Measurements from ENCODE around the gene WDR81.
A peak's percentile ranks its signal among the peaks of the same experiment; 100 is the strongest.
"Not testable (repeated sequence)": the region's sequence is repeated elsewhere in the genome, so short reads cannot be mapped to it uniquely, and the experiment has no call there.

WDR81 gene

DNA sequence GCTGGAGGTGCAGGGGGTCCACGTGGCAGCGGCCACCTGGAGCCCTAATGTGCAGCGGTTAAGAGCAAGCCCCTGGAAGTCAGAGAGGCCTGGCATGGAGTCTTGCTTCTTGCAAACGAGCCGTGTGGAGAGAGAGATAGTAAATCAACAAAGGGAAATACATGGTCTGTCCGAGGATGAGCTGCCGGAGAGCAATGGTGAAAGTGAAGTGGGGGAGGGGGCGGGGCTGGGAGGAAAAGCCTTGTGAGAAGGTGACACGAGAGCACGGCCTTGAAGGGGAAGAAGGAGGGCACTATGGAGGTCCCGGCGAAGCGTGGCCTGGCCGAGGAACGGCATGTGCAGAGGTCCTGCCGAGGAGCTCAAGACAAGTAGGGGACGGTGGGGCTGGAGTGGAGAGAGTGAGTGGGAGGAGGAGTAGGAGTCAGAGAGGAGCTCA lies 31.3 kb downstream of the WDR81 start:
- no peak for DNase-seq

DNA sequence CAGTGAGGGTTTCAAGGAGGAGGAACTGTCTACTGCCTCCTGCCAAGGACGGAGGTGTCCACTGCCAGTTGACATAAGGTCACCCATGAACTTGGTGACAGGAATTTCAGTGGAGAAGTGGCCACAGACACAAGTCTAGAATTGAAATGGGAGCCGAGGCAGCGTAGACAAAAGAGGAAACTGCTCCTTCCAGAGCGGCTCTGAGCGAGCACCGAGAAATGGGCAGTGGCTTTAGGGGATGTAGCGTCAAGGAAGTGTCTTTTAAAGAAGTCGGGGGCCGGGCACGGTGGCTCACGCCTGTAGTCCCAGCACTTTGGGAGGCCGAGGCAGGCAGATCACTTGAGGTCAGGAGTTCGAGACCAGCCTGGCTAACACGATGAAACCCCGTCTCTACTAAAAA lies 34.3 kb downstream of the WDR81 start:
- DNase-seq: no peak

DNA sequence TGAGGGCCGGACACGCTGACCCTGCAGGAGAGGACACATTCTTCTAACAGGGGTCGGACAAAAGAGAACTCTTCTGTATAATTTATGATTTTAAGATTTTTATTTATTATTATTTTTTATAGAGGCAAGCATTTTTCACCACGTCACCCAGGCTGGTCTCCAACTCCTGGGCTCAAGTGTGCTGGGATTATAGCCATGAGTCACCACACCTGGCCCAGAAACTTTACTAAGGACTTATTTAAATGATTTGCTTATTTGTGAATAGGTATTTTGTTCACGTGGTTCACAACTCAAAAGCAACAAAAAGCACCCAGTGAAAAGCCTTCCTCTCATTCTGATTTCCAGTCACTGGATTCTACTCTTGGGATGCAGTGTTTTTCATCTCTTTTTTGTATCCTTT lies 35.0 kb downstream of the WDR81 start:
- DNase-seq: no peak

DNA sequence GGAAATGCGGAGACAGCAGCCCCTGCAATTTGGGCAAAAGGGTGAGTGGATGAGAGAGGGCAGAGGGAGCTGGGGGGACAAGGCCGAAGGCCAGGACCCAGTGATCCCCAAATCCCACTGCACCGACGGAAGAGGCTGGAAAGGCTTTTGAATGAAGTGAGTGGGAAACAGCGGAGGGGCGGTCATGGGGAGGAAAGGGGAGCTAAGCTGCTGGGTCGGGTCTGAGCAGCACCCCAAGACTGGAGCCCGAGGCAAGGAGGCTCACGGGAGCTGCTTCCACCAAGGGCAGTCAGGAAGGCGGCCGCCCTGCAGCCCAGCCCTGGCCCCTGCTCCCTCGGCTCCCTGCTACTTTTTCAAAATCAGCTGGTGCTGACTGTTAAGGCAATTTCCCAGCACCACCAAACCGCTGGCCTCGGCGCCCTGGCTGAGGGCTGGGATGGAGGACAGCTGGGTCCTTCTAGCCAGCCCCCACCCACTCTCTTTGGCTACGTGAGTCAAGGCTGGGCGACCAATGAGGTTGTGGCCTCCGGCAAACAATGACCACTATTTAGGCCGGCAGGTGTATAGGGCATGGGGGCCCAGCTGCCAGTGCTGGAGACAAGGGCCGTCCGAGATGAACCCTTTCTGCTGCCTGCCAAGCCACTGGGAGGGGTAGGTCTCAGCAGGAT lies 37.9 kb downstream of the WDR81 start:
- DNase-seq: peak; percentile 41

DNA sequence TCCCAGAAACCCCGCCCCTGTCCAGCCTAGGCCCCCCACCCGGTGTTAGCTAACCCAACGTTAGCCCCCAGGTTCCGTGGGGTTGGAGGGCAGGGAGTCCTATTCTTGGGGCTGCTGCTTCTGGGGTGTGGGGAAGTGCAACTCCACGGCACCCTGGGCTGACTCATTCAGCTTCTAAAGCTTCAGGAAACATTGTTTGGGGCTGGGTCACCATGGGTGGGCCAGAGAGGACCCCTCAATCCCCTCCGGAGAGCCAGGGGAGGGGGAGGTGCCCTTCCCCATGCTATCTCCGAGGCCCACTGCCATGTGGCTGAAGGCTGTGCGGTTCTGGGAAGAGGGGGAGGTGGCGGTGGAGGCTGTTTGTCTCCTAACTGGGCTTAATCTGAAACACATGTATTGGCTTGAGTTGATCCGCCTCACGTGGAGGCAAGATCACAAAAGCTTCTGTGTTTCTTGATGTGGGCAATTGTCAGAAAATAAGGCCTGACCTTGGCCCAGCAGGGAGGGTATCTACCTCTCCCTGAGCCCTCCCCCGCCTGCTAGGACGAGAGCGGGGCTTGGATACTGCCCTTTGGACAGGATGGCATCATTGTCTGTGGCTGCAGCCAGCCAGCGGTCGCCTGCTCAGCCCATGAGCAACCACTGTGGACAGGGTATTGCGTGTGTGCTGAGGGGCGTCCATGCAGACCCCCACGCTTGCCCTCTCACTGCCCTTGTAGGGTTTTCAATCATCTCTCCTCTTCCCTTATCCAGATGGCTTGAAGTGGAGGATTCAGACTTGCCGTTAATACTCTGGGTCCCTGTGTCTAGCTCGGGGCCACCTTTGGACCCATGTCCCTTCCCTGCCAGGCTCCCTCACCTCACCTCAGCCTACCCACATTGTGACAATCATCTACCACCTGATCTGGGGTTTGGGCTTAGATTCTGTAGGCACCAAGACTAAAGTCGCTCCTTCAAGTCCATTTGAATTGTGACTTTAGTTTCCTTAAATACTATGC lies 38.7 kb downstream of the WDR81 start:
- DNase-seq: peak; percentile 85

DNA sequence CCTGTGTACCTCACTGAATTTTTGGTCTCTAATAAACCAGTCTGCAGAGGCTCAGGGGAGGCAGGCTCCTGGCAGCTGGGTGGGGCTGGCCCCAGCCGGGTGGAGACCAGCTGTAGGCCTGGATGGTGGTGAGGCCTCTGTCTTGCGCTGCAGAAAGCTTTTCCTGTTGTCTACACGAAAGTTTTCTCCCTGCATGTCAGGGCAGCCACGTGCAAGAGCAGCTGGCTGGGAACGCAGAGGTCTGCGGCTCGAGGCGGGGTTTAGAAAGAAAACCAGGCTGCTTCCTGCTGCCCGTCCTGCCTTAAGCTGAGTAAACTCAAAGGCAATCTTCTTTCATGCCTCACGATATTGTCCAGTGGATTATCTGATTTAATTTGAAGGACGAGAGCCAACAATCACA lies 39.8 kb downstream of the WDR81 start:
- DNase-seq: peak; percentile 89

DNA sequence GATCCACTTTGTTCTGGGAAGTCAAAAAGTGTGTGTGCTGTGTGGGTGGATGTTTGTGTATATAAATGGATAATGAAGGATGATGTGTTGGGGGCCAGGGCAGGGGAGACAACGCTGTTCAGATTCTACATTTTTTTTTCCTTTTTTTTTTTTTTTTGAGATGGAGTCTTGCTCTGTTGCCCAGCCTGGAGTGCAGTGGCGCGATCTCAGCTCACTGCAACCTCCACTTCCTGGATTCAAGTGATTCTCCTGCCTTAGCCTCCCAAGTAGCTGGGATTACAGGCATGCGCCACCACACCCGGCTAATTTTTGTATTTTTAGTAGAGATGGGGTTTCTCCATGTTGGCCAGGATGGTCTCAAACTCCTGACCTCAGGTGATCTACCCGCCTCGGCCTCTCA lies 40.2 kb downstream of the WDR81 start:
- DNase-seq: not testable (repeated sequence)

DNA sequence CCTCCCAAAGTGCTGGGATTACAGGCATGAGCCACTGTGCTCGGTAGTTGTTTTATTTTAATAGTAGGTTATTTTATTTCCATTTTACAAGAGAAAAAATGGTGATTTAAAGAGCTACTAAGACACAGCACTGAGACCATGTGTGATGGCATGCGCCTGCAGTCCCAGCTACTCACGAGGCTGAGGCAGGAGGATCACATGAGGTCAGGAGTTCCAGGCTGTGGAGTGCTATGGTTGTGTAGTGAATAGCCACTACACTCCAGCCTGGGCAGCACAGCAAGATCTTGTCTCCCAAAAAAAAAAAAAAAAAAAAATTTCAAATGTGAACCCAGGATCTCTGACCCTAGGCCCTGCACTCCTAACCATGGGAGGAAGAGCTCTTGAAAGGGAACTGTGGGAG lies 41.1 kb downstream of the WDR81 start:
- DNase-seq: no peak

DNA sequence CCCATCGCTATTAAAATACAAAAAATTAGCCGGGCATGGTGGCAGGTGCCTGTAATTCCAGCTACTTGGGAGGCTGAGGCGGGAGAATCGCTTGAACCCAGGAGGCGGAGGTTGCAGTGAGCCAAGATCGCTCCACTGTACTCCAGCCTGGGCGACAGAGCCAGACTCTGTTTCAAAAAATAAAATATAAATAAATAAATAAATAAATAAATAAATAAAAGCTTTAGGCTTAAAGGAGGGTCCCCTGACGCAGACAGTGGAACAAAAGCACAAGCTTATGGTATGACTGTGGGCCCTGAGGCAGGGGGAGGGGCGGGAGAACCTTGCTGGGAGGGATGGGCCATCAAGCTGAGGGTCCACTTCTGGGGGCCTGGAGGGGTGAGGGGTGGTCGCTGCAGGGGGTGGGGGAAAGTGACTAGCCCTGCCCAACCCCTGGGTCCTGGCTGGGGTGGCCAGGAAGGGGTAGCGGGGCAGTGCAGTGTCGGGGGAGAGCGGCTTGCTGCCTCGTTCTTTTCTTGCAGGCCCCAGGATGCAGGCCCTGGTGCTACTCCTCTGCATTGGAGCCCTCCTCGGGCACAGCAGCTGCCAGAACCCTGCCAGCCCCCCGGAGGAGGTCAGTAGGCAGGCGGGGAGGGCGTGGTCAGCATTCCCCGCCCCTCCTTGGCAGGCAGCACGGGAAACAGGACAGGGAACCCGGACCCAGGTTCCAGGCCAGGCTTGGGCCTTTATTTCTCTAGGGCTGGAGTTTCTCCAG lies 42.1 kb downstream of the WDR81 start:
- DNase-seq: no peak

DNA sequence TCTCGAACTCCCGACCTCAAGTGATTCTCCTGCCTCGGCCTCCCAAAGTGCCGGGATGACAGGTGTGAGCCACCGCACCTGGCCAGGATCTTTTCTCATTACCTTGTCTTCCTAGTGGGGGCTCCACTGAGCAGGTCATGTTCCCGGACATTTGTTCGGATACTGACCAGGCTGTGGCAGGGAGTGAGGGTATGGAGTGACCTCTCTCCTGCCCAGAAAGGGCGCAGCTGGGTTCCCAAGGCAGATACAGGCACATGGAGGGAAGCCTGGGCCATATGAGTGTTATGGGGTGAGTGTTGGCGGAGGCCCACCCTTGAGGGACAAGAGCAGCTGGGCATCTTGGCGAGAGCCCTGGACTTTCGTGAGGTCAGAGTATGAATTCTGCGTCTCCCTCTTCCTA lies 42.9 kb downstream of the WDR81 start:
- no peak for DNase-seq

DNA sequence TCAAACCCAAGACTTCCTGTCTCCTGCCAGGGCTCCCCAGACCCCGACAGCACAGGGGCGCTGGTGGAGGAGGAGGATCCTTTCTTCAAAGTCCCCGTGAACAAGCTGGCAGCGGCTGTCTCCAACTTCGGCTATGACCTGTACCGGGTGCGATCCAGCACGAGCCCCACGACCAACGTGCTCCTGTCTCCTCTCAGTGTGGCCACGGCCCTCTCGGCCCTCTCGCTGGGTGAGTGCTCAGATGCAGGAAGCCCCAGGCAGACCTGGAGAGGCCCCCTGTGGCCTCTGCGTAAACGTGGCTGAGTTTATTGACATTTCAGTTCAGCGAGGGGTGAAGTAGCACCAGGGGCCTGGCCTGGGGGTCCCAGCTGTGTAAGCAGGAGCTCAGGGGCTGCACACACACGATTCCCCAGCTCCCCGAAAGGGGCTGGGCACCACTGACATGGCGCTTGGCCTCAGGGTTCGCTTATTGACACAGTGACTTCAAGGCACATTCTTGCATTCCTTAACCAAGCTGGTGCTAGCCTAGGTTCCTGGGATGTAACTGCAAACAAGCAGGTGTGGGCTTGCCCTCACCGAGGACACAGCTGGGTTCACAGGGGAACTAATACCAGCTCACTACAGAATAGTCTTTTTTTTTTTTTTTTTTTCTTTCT lies 45.4 kb downstream of the WDR81 start:
- DNase-seq: no peak

DNA sequence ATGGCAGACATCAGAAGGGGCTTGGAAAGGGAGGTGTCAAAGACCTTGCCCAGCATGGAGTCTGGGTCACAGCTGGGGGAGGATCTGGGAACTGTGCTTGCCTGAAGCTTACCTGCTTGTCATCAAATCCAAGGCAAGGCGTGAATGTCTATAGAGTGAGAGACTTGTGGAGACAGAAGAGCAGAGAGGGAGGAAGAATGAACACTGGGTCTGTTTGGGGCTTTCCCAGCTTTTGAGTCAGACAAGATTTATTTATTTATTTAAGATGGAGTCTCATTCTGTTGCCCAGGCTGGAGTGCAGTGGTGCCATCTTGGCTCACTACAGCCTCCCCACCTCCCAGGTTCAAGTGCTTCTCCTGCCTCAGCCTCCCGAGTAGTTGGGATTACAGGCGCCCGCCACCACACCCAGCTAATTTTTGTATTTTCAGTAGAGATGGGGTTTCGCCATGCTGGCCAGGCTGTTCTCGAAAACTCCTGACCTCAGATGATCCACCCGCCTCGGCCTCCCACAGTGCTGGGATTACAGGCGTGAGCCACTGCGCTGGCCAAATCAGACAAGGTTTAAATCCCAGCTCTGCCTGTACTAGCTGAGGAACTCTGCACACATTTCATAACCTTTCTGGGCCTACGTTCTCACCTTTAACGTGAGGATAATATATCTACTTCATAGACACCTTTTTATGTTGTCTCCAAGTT lies 48.6 kb downstream of the WDR81 start:
- not testable (repeated sequence) for DNase-seq

DNA sequence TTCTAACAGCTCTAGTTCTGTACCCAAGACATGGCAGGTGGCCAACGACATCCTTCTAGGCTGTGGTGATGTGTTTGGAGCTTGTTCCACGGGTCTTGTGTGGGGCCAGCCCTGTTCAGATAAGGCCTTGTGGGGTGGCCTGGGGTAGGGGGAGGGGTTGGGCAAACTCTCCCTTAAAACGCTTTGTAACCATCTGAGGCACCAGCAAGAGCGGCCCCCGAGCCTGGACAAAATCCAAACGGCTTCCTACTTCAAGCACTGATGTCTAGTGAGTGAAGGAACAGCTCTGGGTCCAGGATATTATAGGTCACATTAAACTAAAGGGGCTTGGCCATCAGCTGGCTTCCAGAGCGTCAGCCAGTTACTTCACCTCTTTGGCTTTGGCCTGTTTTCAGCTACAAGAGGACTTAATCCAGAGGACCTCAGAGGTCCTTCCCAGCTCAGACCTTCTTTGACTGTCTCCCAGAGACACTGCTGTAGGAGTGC lies 49.2 kb downstream of the WDR81 start:
- DNase-seq: peak; percentile 85

DNA sequence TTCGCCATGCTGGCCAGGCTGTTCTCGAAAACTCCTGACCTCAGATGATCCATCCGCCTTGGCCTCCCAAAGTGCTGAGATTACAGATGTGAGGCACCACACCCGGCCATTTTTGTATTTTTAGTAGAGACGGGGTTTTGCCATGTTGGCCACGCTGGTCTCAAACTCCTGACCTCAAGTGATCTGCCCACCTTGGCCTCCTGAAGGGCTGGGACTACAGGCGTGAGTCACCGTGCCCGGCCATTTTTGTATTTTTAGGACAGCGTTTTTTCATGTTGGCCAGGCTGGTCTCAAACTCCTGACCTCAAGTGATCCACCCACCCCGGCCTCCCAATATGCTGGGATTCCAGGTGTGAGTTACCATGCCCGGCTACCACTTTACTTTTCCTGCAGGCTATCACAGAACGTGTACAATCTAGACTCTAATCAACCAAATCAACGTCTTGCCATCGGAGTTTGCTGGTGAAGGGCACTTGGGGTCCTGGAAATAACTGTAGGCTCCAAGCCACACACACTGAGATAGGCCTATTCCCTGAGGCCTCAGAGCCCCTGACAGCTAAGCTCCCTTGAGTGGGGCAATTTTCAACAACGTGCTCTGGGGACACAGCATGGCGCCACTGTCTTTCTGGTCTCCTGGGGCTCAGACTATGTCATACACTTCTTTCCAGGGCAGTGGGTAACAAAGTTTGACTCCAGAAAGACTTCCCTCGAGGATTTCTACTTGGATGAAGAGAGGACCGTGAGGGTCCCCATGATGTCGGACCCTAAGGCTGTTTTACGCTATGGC lies 50.1 kb downstream of the WDR81 start:
- DNase-seq: no peak

DNA sequence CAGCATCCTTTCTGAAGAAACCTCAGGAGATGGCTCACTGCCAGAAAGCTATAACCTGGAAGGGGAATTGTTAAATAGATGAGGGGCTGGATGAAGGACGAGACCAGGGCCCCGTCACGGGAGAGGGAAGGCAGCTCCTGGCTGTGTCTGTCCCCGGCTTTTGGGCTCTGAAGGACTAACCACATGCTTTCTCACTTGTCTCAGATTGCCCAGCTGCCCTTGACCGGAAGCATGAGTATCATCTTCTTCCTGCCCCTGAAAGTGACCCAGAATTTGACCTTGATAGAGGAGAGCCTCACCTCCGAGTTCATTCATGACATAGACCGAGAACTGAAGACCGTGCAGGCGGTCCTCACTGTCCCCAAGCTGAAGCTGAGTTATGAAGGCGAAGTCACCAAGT lies 51.8 kb downstream of the WDR81 start:
- DNase-seq: no peak

DNA sequence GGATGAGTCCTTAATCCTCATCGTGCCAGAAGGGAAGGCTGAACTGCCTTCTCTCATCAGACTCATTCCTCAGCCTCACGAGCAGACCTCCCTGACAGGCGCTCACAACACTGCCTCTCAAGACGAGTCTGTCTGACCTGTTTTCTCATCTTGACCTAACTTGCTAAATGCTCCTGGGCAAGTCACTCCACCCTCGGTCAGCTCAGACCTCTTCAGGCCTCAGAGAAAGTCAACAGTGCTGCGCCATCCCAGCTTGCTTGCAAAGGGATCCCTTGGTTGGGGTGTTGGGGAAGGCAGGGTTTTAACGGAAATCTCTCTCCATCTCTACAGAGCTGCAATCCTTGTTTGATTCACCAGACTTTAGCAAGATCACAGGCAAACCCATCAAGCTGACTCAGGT lies 52.4 kb downstream of the WDR81 start:
- no peak for DNase-seq

DNA sequence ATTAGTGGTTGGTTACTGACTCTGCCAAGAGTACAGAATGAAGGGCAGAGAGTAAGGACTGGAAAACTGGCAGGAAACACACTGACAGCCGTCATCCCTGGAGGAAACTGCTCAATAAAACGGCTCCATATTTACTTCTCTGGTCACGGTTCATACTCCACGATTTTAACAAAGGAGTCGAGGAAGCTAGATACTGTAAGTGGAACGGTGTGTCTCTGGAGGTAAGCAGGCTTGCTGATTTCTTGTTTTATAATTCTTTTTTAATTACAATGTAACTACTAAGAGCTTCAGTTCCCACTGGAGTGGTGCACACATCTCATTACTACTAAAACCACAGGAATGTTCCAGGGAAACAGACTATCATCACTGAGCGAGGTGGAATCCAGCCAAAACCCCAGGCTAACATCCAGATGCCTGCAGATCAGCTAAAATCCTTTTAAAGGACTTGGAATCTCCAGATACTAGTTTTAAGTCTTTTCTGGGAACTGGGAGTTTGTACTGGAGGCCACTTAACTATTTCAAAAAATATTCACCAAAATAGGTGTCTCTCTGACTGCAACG lies 55.1 kb downstream of the WDR81 start:
- no peak for DNase-seq

DNA sequence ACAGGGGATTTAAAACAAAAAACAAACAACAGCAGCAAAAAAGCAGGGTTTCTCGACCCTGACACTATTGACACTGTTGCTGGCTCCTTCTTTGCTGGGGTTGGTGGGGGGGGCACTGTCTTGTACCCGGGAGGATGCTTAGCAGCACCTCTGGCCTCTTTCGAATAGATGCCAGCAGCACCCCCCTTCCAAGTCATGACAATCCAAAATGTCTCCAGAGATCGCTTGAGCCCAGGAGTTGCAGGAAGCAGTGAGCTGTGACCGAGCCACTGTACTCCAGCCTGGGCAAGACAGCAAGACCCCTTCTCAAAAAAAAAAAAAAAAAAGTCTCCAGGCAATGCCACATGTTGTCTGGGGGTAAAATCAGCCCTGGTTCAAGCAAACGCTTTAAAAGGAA lies 57.7 kb downstream of the WDR81 start:
- DNase-seq: no peak

DNA sequence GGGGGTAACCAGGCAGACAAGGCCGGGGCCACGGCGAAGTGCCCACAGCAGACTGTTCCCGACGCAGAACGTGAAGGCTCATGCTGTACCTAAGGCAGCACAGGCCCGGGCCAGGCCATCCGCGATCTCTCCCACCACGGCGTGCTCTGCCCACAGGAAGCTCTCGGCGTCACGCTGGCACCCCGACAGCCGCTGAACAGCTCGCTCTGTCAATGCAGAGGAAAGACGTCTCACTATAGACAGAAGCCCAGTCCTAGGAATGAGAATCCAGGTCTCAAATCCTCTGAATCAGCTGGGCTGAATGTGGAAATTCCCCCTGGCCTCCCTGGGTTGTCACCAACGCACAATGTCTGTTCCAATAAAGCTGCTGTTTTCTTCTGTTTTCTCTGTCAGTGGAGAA lies 58.8 kb downstream of the WDR81 start:
- no peak for DNase-seq

DNA sequence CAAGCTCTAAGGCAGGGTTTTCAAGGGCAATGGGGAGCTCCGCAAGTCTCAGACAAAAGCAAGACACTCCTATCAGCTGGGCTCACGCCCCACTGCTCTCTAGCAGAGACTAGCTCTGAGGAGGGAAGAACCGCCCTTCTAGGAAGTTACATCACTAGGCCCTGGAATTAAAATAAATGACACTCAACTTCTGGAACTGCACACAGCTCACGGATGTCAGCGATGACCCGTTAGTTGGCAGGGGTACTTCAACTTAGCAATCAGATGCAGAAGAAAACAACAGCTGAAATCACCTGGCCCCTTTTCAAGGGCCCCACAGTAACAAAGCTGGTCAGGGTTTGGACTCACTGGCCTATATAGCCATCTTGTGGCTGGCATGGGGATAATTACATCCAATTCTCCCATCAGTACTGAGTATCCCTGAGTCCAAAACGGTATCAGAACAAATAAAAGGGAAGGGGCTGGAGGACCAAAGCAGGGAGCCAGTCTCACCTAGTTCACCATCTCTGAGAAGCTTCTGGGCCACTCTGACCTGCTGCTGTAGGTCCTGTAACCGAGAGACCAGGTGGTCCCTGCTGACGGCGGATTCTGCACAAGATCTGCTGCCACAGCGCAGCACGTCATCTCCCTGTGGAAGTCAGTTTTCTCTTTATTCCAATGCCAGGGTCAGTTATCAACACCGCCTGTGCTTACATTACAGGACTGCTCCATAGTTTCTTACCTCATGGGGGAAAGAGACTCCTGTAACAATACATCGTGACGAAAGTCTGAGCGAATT lies 59.5 kb downstream of the WDR81 start:
- DNase-seq: peak; percentile 84

All from hematopoietic multipotent progenitor cell treated with erythropoietin and hydrocortisone succinate and interleukin-3 and kit ligand, for 6 days (in vitro differentiated cells).